Body of pancreas (tissue), 4 donors: ENCODE measurements around the gene PPOX.

Experiments
- CTCF ChIP-seq, 7 experiments: fragments of 450-650 bp in 4 of 7; fragments of 200-600 bp in 3 of 7; sonication (generic) in 3 of 7; IDR thresholded peaks; one replicate each; pipeline ENCODE4 v1.5.1; 2016 to 2019; ENCODE audit warnings: antibody characterized with exemption in 7 of 7
- POLR2A ChIP-seq, 3 donors: fragments of 450-650 bp; IDR thresholded peaks; one replicate each; pipeline ENCODE4 v1.6.1; 2016; ENCODE audit warnings: antibody characterized with exemption in 3 of 3, mild to moderate bottlenecking in 2 of 3

DNA sequence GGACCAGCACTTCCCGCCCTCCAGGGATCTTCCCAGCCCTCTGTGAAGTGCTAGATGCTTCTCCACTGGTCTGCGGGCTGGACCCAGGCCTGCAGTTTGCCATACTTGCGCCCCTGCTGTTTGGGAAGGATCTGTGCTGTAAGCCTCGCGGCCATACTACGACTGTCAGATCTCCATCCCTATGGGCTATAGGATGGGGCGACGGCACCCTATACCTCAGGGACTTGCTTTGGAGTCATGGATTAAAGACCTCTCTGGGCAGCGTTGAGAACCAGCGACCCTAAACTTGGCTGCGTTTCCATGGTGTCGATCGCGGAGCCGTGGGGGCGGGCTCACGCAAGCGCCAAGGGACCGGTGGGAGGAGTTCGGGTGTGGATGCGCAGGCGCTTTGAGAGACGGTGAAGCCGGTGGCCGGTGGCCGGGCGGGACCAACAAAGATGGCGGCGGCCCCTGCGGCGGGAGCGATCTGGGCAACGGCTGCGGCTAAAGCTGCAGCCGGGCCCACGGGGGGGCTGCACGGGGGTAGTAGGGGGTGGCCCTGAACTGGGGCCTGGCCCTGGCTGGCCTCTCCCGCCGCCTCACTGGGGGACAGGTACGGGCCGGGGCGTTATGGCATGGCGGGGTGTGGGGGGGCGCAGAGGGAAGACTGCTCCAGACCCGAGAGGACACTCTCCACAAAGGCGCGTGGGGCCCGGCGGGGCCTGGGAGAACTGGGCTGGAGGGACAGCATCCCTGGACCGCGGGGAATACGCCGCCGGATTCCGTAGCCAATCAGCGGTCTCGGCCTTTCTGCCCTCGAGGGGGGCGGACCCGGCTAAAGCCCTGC lies 6.9 kb upstream of the PPOX start, which contains the start of gene USP21:
- TF ChIP-seq CTCF (IDR thresholded peaks at IDR 0.05), result peak in 3 of 7 experiments; percentile 34 to 53 (median 41)
- peak; percentile 45 to 77 (median 67) for TF ChIP-seq POLR2A (IDR thresholded peaks at IDR 0.05)
